ENCODE results near the gene MAN1C1. TPM values are rescaled to one million over a fixed set of nuclear protein-coding genes. Genes with fewer than 3 reads are reported as not detected.
"Not testable (repeated sequence)": the region's sequence is repeated elsewhere in the genome, so short reads cannot be mapped to it uniquely, and the experiment has no call there.

MAN1C1 gene
- total RNA-seq, 2 experiments from 2014 or later, result 22.3 to 24.1 TPM

DNA sequence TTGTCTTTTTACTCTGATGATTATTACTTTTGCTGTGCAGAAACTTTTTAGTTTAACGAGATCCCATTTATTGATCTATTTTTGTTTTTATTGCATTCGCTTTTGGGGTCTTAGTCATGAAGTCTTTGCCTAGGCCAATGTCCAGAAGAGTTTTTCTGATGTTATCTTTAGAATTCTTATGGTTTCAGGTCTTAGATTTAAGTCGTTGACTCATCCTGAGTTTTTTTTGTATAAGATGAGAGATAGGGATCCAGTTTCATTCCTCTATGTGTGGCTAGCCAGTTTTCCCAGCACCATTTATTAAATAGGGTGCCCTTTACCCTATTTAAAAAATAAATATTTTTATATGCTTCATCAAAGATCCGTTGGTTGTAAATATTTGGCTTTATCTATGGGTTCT is 13.2 kb downstream of the MAN1C1 start:
- Mint-ChIP-seq H3K4me1 (peaks cover 68% of the 10 kb centered on the region), H3K9me3 (peaks cover 19% of the 10 kb centered on the region), H3K4me3 (no peak overlapping the region), H3K27ac (no peak overlapping the region), H3K27me3 (peaks cover 10% of the 10 kb centered on the region), H3K36me3 (ENCODE audit: low read depth) (peaks cover 65% of the 10 kb centered on the region)
- DNase-seq, result no peak
- POLR2A ChIA-PET, result no interaction called here
- CTCF ChIA-PET, result no interaction called here

DNA sequence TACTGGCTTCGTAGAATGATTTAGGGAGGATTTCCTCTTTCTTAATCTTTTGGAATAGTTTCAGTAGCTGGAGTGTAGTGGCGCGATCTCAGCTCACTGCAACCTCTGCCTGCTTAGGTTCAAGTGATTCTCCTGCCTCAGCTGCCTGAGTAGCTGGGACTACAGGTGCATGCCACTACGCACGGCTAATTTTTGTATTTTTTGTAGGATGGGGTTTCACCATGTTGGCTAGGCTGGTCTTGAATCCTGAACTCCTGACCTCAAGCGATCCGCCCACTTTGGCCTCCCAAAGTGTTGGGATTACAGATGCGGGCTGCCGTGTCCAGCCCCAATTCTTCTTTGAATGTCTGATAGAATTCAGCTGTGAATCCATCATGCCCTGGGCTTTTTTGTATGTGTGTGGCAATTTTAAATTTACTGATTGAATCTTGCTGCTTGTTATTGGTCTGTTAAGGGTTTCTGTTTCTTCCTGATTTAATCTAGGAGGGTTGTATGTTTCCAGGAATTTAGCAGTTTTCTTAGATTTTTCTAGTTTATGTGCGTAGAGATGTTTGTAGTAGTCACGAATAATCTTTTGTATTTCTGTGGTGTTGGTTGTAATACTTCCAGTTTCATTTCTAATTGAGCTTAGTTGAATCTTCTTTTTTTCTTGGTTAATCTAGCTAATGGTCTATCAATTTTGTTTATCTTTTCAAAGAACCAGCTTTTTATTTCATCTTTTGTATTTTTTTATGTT is 15.3 kb downstream of the MAN1C1 start:
- ChIA-PET CTCF (interaction anchor here (0.6 to 2.2 kb wide), 9 partner anchors 8 to 189 kb away, joined by 3 to 19 read pairs (median 7); partner anchors contain the start of gene MAN1C1), POLR2A (interaction anchor here (0.7 to 2.8 kb wide), 11 partner anchors 9 to 385 kb away, joined by 3 to 31 read pairs (median 5); partner anchors contain the start of gene RSRP1)
- peaks cover 28% of the 10 kb centered on the region for H3K9me3 Mint-ChIP-seq
- peaks cover 7% of the 10 kb centered on the region for H3K27me3 Mint-ChIP-seq
- peaks cover 72% of the 10 kb centered on the region for H3K4me1 Mint-ChIP-seq
- peaks cover 62% of the 10 kb centered on the region for H3K36me3 Mint-ChIP-seq (ENCODE audit: low read depth)
- DNase-seq, result no peak
- H3K27ac Mint-ChIP-seq, result peak overlapping the region; percentile 84
- H3K4me3 Mint-ChIP-seq, result peak overlapping the region; percentile 71

DNA sequence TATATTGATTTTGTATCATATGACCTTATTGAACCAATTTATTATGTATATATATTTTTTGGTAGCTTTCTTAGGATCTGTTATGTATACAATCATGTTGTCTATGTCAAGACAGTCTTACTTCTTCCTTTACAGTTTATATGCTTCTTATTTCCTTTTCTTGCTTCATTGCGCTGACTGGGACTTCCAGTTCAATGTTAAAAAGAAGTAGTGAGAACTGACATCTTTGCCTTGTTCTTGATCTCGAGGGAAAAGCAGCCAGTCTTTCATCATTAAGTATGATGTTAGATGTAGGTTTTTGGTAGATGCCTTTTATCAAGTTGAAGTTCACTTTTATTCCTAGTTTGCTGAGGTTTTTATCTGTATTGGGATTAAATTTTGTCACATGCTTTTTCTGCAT is 17.5 kb downstream of the MAN1C1 start:
- ChIA-PET CTCF (no interaction called here), POLR2A (interaction anchor here (0.8 kb wide), 1 partner anchor 8 kb away, joined by 3 read pairs; no protein-coding TSS in a partner anchor)
- peaks cover 39% of the 10 kb centered on the region for H3K9me3 Mint-ChIP-seq
- H3K27me3 Mint-ChIP-seq, result peaks cover 18% of the 10 kb centered on the region
- DNase-seq, result no peak
- no peak overlapping the region for H3K4me3 Mint-ChIP-seq
- peaks cover 65% of the 10 kb centered on the region for H3K4me1 Mint-ChIP-seq
- H3K27ac Mint-ChIP-seq, result no peak overlapping the region
- peaks cover 68% of the 10 kb centered on the region for H3K36me3 Mint-ChIP-seq (ENCODE audit: low read depth)

- H3K36me3 Mint-ChIP-seq (ENCODE audit: low read depth), result peaks cover 68% of the 10 kb centered on the region
- no peak overlapping the region for H3K4me3 Mint-ChIP-seq
- no peak for DNase-seq
- H3K27ac Mint-ChIP-seq, result no peak overlapping the region
- peaks cover 22% of the 10 kb centered on the region for H3K27me3 Mint-ChIP-seq
- CTCF ChIA-PET, result no interaction called here
- H3K9me3 Mint-ChIP-seq, result peaks cover 43% of the 10 kb centered on the region
- peaks cover 59% of the 10 kb centered on the region for H3K4me1 Mint-ChIP-seq
- POLR2A ChIA-PET, result no interaction called here
Measured at GRCh38 chr1:25634896-25635295, 18.3 kb downstream of the MAN1C1 start.

- H3K4me3 Mint-ChIP-seq, H3K27ac Mint-ChIP-seq, POLR2A ChIA-PET: not testable (repeated sequence)
- Mint-ChIP-seq H3K27me3 (peaks cover 33% of the 10 kb centered on the region), H3K4me1 (peaks cover 53% of the 10 kb centered on the region), H3K9me3 (peaks cover 43% of the 10 kb centered on the region), H3K36me3 (ENCODE audit: low read depth) (peaks cover 79% of the 10 kb centered on the region)
- CTCF ChIA-PET, result interaction anchor here (1.2 kb wide), 1 partner anchor 13 kb away, joined by 3 read pairs; no protein-coding TSS in a partner anchor
- DNase-seq, result peak; percentile 15
Measured at GRCh38 chr1:25636141-25636540, 19.6 kb downstream of the MAN1C1 start.

DNA sequence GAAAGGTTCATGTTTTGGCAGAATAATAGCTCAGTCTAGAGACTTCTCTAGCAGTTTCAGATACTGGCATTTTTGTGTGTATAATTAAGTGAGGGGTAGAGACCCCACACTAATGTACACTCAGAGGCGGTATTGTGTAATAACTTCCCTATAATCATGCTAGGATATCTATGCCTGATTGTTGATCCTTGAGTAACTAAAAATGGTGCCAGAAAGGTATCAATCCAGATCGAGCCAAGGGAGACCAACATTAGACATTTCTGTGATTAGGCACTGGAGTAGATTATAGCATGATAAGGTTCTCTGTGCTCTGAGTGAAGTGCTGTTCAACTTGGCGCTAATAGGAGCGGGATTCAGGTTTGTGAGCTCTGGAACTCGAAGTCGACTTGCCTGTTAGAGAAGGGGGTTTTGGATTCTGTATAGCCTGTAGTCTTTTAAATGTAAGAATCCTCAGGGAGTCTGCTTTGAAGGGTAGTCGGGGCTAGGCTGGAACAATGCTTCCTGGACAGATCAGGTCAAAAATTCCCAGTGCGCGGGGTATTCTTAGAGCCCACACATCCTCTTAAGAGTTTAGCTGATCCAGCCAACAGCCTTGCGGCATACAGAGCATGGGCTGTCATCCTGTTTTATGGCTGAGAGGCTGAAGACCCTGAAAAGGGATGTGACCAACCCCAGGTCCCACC is 24.2 kb downstream of the MAN1C1 start:
- Mint-ChIP-seq H3K36me3 (ENCODE audit: low read depth) (peaks cover 66% of the 10 kb centered on the region), H3K4me3 (no peak overlapping the region), H3K4me1 (peaks cover 49% of the 10 kb centered on the region), H3K27ac (no peak overlapping the region), H3K9me3 (peaks cover 27% of the 10 kb centered on the region), H3K27me3 (peaks cover 60% of the 10 kb centered on the region)
- ChIA-PET POLR2A (interaction anchor here (3.2 kb wide), 1 partner anchor 9 kb away, joined by 31 read pairs; no protein-coding TSS in a partner anchor), CTCF (interaction anchor here (0.7 to 2.7 kb wide), 3 partner anchors 9 to 22 kb away, joined by 3 to 22 read pairs (median 8); no protein-coding TSS in a partner anchor)
- no peak for DNase-seq

DNA sequence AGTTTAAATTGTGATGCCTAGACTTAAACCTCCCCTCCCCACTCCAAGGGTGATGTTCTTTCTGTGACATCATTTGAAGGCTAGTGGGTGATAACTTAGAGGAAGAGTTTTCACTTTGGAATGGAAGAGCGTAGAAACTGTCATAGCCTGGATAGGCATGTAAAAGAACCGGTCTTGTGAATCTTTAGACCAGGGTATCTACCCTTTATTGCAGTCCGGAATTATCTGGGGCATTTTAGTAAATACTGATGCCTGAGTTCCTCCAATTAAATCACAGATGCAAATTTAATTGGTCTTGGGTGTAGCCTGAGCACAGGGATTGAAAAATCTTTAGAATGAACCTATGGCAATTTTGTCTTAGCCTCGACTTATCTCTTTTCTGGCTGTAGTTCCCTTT is 24.7 kb downstream of the MAN1C1 start:
- peaks cover 22% of the 10 kb centered on the region for H3K9me3 Mint-ChIP-seq
- H3K4me1 Mint-ChIP-seq, result peaks cover 44% of the 10 kb centered on the region
- DNase-seq, result no peak
- H3K36me3 Mint-ChIP-seq (ENCODE audit: low read depth), result peaks cover 61% of the 10 kb centered on the region
- POLR2A ChIA-PET, result interaction anchor here (1.6 to 3.2 kb wide), 5 partner anchors 10 to 92 kb away, joined by 5 to 31 read pairs (median 22); no protein-coding TSS in a partner anchor
- H3K27ac Mint-ChIP-seq, result no peak overlapping the region
- CTCF ChIA-PET, result interaction anchor here (1.2 to 2.1 kb wide), 4 partner anchors 18 to 137 kb away, joined by 3 to 22 read pairs (median 7); no protein-coding TSS in a partner anchor
- H3K27me3 Mint-ChIP-seq, result peaks cover 61% of the 10 kb centered on the region
- H3K4me3 Mint-ChIP-seq, result peak overlapping the region; percentile 1

- Mint-ChIP-seq H3K27me3 (peaks cover 68% of the 10 kb centered on the region), H3K4me3 (peak overlapping the region; percentile 33), H3K27ac (peak overlapping the region; percentile 74), H3K9me3 (peaks cover 20% of the 10 kb centered on the region), H3K36me3 (ENCODE audit: low read depth) (peaks cover 64% of the 10 kb centered on the region), H3K4me1 (peaks cover 47% of the 10 kb centered on the region)
- ChIA-PET CTCF (interaction anchor here (0.9 to 2.1 kb wide), 8 partner anchors 10 to 160 kb away, joined by 3 to 22 read pairs (median 8); partner anchors contain the start of gene MAN1C1), POLR2A (interaction anchor here (0.5 to 3.2 kb wide), 14 partner anchors 8 to 150 kb away, joined by 3 to 31 read pairs (median 5); no protein-coding TSS in a partner anchor)
- DNase-seq, result no peak
Measured at GRCh38 chr1:25641931-25642573, 25.5 kb downstream of the MAN1C1 start.

DNA sequence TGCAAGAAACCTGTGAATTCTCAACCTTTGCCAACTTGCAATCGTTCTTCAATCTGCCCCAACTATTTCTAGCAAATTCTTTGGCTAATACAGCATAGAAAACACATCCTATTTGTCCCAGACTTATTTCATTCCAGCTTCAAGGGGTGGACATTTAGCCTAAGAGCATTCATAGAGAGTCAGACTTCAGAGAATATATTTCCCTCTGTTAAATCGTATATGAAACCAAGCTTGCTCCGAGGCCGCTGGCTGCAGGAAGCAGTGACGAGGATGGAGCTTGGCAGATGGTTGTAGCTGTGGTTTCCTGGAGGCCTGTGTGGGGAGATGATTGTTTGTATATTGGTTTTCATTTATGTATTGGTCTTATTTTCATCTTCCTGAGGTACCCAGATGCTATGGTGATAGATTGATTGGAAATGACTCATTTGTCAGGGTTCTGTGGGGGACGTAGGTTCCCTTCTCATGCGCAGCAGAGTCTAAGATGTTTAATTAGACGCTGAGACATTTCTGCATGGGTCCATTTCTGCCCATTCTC is 26.1 kb downstream of the MAN1C1 start:
- Mint-ChIP-seq H3K36me3 (ENCODE audit: low read depth) (peaks cover 61% of the 10 kb centered on the region), H3K9me3 (peaks cover 16% of the 10 kb centered on the region), H3K4me3 (peak overlapping the region; percentile 33), H3K27ac (peak overlapping the region; percentile 74), H3K4me1 (peaks cover 48% of the 10 kb centered on the region), H3K27me3 (peaks cover 71% of the 10 kb centered on the region)
- CTCF ChIA-PET, result interaction anchor here (0.5 to 2.1 kb wide), 9 partner anchors 11 to 159 kb away, joined by 3 to 22 read pairs (median 5); partner anchors contain the start of gene MAN1C1
- DNase-seq, result peak; percentile 86
- POLR2A ChIA-PET, result interaction anchor here (0.5 to 3.2 kb wide), 15 partner anchors 9 to 150 kb away, joined by 3 to 31 read pairs (median 5); no protein-coding TSS in a partner anchor

GRCh38 chr1:25643929-25644328 is 27.3 kb downstream of the MAN1C1 start:
- CTCF ChIA-PET, result interaction anchor here (1.3 kb wide), 1 partner anchor 24 kb away, joined by 4 read pairs; no protein-coding TSS in a partner anchor
- H3K4me3 Mint-ChIP-seq, result no peak overlapping the region

DNA sequence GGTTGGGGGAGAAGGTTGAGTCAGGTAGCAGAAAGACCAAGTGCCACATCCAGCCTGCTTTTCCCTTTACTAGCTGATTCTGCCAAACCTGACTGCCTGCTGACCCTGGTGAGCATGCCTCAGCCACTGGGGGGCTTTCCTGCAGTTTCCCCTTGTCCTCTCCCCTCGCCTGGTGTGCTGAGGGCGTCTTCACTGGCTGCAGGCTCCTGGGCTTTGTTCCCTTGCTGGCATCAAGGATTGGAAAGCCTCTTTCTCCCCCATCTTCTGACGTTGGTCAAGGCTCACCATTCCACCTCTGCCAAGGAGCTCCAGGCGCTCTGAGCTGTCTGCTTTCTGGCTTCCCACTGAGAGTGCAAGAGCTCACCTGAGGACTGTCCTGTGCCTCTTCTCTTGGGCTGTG is 28.4 kb downstream of the MAN1C1 start:
- Mint-ChIP-seq H3K27ac (no peak overlapping the region), H3K27me3 (peaks cover 64% of the 10 kb centered on the region), H3K4me1 (peaks cover 49% of the 10 kb centered on the region), H3K36me3 (ENCODE audit: low read depth) (peaks cover 39% of the 10 kb centered on the region), H3K4me3 (no peak overlapping the region), H3K9me3 (no peaks in the 10 kb centered on the region)
- DNase-seq, result no peak
- CTCF ChIA-PET, result no interaction called here
- POLR2A ChIA-PET, result interaction anchor here (0.8 to 1.4 kb wide), 3 partner anchors 13 to 31 kb away, joined by 3 to 6 read pairs (median 3); no protein-coding TSS in a partner anchor

More at GRCh38 chr1:25643929-25644328, 27.3 kb downstream of the MAN1C1 start:
- Mint-ChIP-seq H3K27ac (no peak overlapping the region), H3K27me3 (peaks cover 71% of the 10 kb centered on the region), H3K36me3 (ENCODE audit: low read depth) (peaks cover 48% of the 10 kb centered on the region), H3K9me3 (peaks cover 6% of the 10 kb centered on the region), H3K4me1 (peaks cover 51% of the 10 kb centered on the region)
- POLR2A ChIA-PET, result interaction anchor here (2.2 kb wide), 1 partner anchor 33 kb away, joined by 28 read pairs; no protein-coding TSS in a partner anchor
- DNase-seq, result no peak

Measured in activated CD4-positive, alpha-beta memory T cell treated with anti-CD3 and anti-CD28 coated beads, Interleukin-2, amount 10 ng/mL, durations not matched to agents 7 days and 5 days (primary cell).